Esophagus (tissue), 2 donors: ENCODE data around the gene DUSP22. TPM values are rescaled to one million over a fixed set of nuclear protein-coding genes. Genes with fewer than 3 reads are reported as not detected.

Experiments used
- H3K27ac ChIP-seq, 2 donors: one replicate each; pipeline ENCODE4 v1.5.1; 2013; ENCODE audit warnings: low read depth in 2 of 2, mild to moderate bottlenecking in 2 of 2, inconsistent platforms in 1 of 2, low read length in 1 of 2, moderate library complexity in 1 of 2
- H3K27me3 ChIP-seq, 2 donors: one replicate each; pipeline ENCODE4 v1.6.1; 2013; ENCODE audit warnings: low read length in 2 of 2, control low read depth in 1 of 2, mild to moderate bottlenecking in 1 of 2; ENCODE audit not compliant: insufficient read depth in 2 of 2, control insufficient read depth in 1 of 2
- H3K36me3 ChIP-seq, 2 donors: one replicate each; pipeline ENCODE4 v1.6.1; 2013; ENCODE audit warnings: low read length in 1 of 2; ENCODE audit not compliant: control insufficient read depth in 2 of 2, insufficient read depth in 2 of 2
- H3K4me1 ChIP-seq, 2 donors: one replicate each; pipeline ENCODE4 v1.6.1; 2013; ENCODE audit warnings: low read length in 1 of 2; ENCODE audit not compliant: control insufficient read depth in 2 of 2, insufficient read depth in 2 of 2
- H3K4me3 ChIP-seq, 2 donors: one replicate each; pipeline ENCODE4 v1.5.1; 2013; ENCODE audit warnings: low read length in 2 of 2, mild to moderate bottlenecking in 2 of 2, low read depth in 1 of 2, moderate library complexity in 1 of 2
- H3K9me3 ChIP-seq, 2 donors: one replicate each; pipeline ENCODE4 v1.6.1; 2013; ENCODE audit warnings: mild to moderate bottlenecking in 2 of 2, low read depth in 1 of 2, low read length in 1 of 2, moderate library complexity in 1 of 2; ENCODE audit not compliant: control insufficient read depth in 2 of 2, insufficient read depth in 1 of 2
- WGBS, 2 donors: extraction: QIAGEN DNeasy Blood & Tissue Kit; methylation state at CpG; one replicate each; pipeline ENCODE4 v1.1.7; 2013; 5-methylcytosine and 5-hydroxymethylcytosine counted together
- polyA plus RNA-seq, 2 donors: library from polyadenylated mRNA; stranded (reverse); fragments of 200-250 nt; gene quantifications; one replicate each; pipeline ENCODE4 v1.2.3, GENCODE V29; 2013
- donor health status: healthy with polysubstance abuse.
- donor health status: Bipolar disorder and iron deficiency.

DUSP22 gene
- polyA plus RNA-seq, 2 donors, result 37.4 to 55.3 TPM

GRCh38 chr6:393391-394221 is 101.3 kb downstream of the DUSP22 start:
- Histone ChIP-seq H3K27me3 (peaks cover 0 to 26% of the 10 kb centered on the region in 2 donors), H3K27ac (no peak overlapping the region), H3K9me3 (no peaks in the 10 kb centered on the region), H3K36me3 (no peaks in the 10 kb centered on the region), H3K4me1 (peaks cover 14 to 20% of the 10 kb centered on the region in 2 donors), H3K4me3 (peak overlapping the region; percentile 47 to 58)
- WGBS, 2 donors, result 3 to 5% methylated on average over 63 to 68 of the region's 68 CpGs

- H3K4me3 ChIP-seq, result no peak overlapping the region
- H3K27ac ChIP-seq, result no peak overlapping the region
- peaks cover 0 to 21% of the 10 kb centered on the region in 2 donors for H3K27me3 ChIP-seq
- peaks cover 14 to 20% of the 10 kb centered on the region in 2 donors for H3K4me1 ChIP-seq
- H3K36me3 ChIP-seq, result no peaks in the 10 kb centered on the region
- no peaks in the 10 kb centered on the region for H3K9me3 ChIP-seq
- 82 to 88% methylated on average over 13 of the region's 13 CpGs for WGBS, 2 donors
Measured at GRCh38 chr6:394641-395289, 102.5 kb downstream of the DUSP22 start.

- H3K27me3 ChIP-seq, result peaks cover 0 to 20% of the 10 kb centered on the region in 2 donors
- WGBS, 2 donors, result 72 to 77% methylated on average over 10 of the region's 10 CpGs
- H3K36me3 ChIP-seq, result no peaks in the 10 kb centered on the region
- H3K9me3 ChIP-seq, result no peaks in the 10 kb centered on the region
- no peak overlapping the region for H3K4me3 ChIP-seq
- peaks cover 14 to 20% of the 10 kb centered on the region in 2 donors for H3K4me1 ChIP-seq
- H3K27ac ChIP-seq, result no peak overlapping the region
Measured at GRCh38 chr6:395432-396125, 103.3 kb downstream of the DUSP22 start.

- 82 to 90% methylated on average over 6 of the region's 6 CpGs for WGBS, 2 donors
- Histone ChIP-seq H3K4me3 (no peak overlapping the region), H3K27me3 (peaks cover 0 to 20% of the 10 kb centered on the region in 2 donors), H3K36me3 (no peaks in the 10 kb centered on the region), H3K4me1 (peaks cover 13 to 19% of the 10 kb centered on the region in 2 donors), H3K9me3 (no peaks in the 10 kb centered on the region), H3K27ac (no peak overlapping the region)
Measured at GRCh38 chr6:396126-396520, 103.8 kb downstream of the DUSP22 start.

GRCh38 chr6:397056-397455 is 104.8 kb downstream of the DUSP22 start:
- Histone ChIP-seq H3K9me3 (no peaks in the 10 kb centered on the region), H3K4me1 (peaks cover 5 to 12% of the 10 kb centered on the region in 2 donors), H3K36me3 (peaks cover 0 to 2% of the 10 kb centered on the region in 2 donors), H3K27ac (no peak overlapping the region), H3K27me3 (peaks cover 0 to 12% of the 10 kb centered on the region in 2 donors), H3K4me3 (no peak overlapping the region)
- WGBS, 2 donors, result 88 to 91% methylated on average over 13 of the region's 13 CpGs

- peaks cover 0 to 2% of the 10 kb centered on the region in 2 donors for H3K36me3 ChIP-seq
- H3K27me3 ChIP-seq, result peaks cover 0 to 7% of the 10 kb centered on the region in 2 donors
- peaks cover 0 to 6% of the 10 kb centered on the region in 2 donors for H3K4me1 ChIP-seq
- H3K27ac ChIP-seq, result no peak overlapping the region
- WGBS, 2 donors, result 78 to 82% methylated on average over 5 of the region's 5 CpGs
- no peak overlapping the region for H3K4me3 ChIP-seq
- no peaks in the 10 kb centered on the region for H3K9me3 ChIP-seq
Measured at GRCh38 chr6:397604-398003, 105.3 kb downstream of the DUSP22 start.

- Histone ChIP-seq H3K4me3 (no peak overlapping the region), H3K27ac (no peak overlapping the region), H3K9me3 (no peaks in the 10 kb centered on the region), H3K27me3 (peaks cover 0 to 3% of the 10 kb centered on the region in 2 donors), H3K36me3 (peaks cover 0 to 2% of the 10 kb centered on the region in 2 donors), H3K4me1 (peaks cover 0 to 2% of the 10 kb centered on the region in 2 donors)
- 90 to 92% methylated on average over 2 of the region's 2 CpGs for WGBS, 2 donors
Measured at GRCh38 chr6:398065-398464, 105.8 kb downstream of the DUSP22 start.

- Histone ChIP-seq H3K9me3 (no peaks in the 10 kb centered on the region), H3K4me1 (no peaks in the 10 kb centered on the region), H3K27ac (no peak overlapping the region), H3K4me3 (no peak overlapping the region), H3K27me3 (no peaks in the 10 kb centered on the region), H3K36me3 (peaks cover 0 to 2% of the 10 kb centered on the region in 2 donors)
- 81 to 84% methylated on average over 13 of the region's 13 CpGs for WGBS, 2 donors
Measured at GRCh38 chr6:398558-399078, 106.3 kb downstream of the DUSP22 start.

GRCh38 chr6:399785-400534 is 107.7 kb downstream of the DUSP22 start:
- Histone ChIP-seq H3K27me3 (no peaks in the 10 kb centered on the region), H3K27ac (no peak overlapping the region), H3K4me1 (no peaks in the 10 kb centered on the region), H3K4me3 (no peak overlapping the region), H3K9me3 (no peaks in the 10 kb centered on the region), H3K36me3 (peaks cover 0 to 2% of the 10 kb centered on the region in 2 donors)
- WGBS, 2 donors, result 55% methylated on average over 11 of the region's 11 CpGs
